GM12878 (cell line): ENCODE measurements around the gene OR1L6. TPM values are rescaled to one million over a fixed set of nuclear protein-coding genes. Genes with fewer than 3 reads are reported as not detected.

ENCODE experiments used
- CHD4 ChIP-seq: fragments of 200-600 bp; sonication (generic); IDR thresholded peaks from 2 replicates; pipeline ENCODE4 v1.6.1; 2016; ENCODE audit warnings: mild to moderate bottlenecking
- ETV6 ChIP-seq, 2 experiments: fragments of 450-650 bp in 1 of 2; IDR thresholded peaks in 1 of 2; conservative IDR thresholded peaks in 1 of 2; 2 replicates each; pipeline ENCODE4 v1.6.1; 2014; ENCODE audit warnings: antibody characterized with exemption in 1 of 2, borderline replicate concordance in 1 of 2, low read depth in 1 of 2, mild to moderate bottlenecking in 1 of 2, moderate library complexity in 1 of 2
- IRF4 ChIP-seq: IDR thresholded peaks from 2 replicates; pipeline ENCODE4 v1.6.1; 2011; ENCODE audit warnings: low read depth, low read length
- JUNB ChIP-seq: IDR thresholded peaks from 2 replicates; pipeline ENCODE4 v1.6.1; 2016; ENCODE audit warnings: antibody characterized with exemption, mild to moderate bottlenecking
- MLLT1 ChIP-seq: fragments of 450-650 bp; IDR thresholded peaks from 2 replicates; pipeline ENCODE4 v1.6.1; 2016; ENCODE audit warnings: mild to moderate bottlenecking
- MTA3 ChIP-seq: IDR thresholded peaks from 2 replicates; pipeline ENCODE4 v1.6.1; 2012; ENCODE audit warnings: low read length, inconsistent platforms, borderline replicate concordance
- NFXL1 ChIP-seq: fragments of 450-650 bp; IDR thresholded peaks from 2 replicates; pipeline ENCODE4 v1.6.1; 2017; ENCODE audit warnings: antibody characterized with exemption, mild to moderate bottlenecking, borderline replicate concordance
- POLR2AphosphoS2 ChIP-seq: IDR thresholded peaks from 2 replicates; pipeline ENCODE4 v1.6.1; 2011; ENCODE audit warnings: low read depth, mild to moderate bottlenecking, low read length, improper control_type of control experiment, moderate library complexity
- RAD51 ChIP-seq: fragments of 450-650 bp; IDR thresholded peaks from 2 replicates; pipeline ENCODE4 v1.6.1; 2016; ENCODE audit warnings: moderate library complexity, mild to moderate bottlenecking, inconsistent platforms
- STAT3 ChIP-seq: IDR thresholded peaks from 2 replicates; pipeline ENCODE4 v1.6.1; 2011; ENCODE audit warnings: low read depth, low read length, improper control_type of control experiment
- polyA plus RNA-seq, 11 experiments: library from polyadenylated mRNA; depleted of rRNA in 4 of 11; unstranded in 6 of 11; stranded (reverse) in 5 of 11; fragments of >200 nt; fragmentation: Nextera tagmentation in 4 of 11; fragmentation: Illumina TruSeq in 1 of 11; extraction: Ambion mirVana in 4 of 11; extraction: Trizol in 1 of 11; gene quantifications; 1 replicate in 1 of 11; 2 replicates in 10 of 11; pipeline versions ENCODE4 v1.2.1 to v1.2.3, GENCODE V29; 2011 to 2016; ENCODE audit warnings: inconsistent platforms in 2 of 11, missing spikeins in 2 of 11, low read depth in 1 of 11
- total RNA-seq, 4 experiments: library from RNA; depleted of rRNA in 3 of 4; stranded (reverse); fragments of >200 nt in 3 of 4; fragmentation: Illumina TruSeq in 1 of 4; extraction: Trizol in 1 of 4; gene quantifications; 2 replicates each; pipeline versions ENCODE4 v1.2.1 to v1.2.3, GENCODE V29; 2013 to 2021
- TF ChIP-seq, protein P1 (sequence below): fragments of 450-650 bp; IDR thresholded peaks from 2 replicates; pipeline ENCODE4 v1.6.1; 2017; ENCODE audit warnings: mild to moderate bottlenecking
- TF ChIP-seq, protein P2 (sequence below): IDR thresholded peaks from 2 replicates; pipeline ENCODE4 v1.6.1; 2011; ENCODE audit warnings: borderline replicate concordance, low read depth, mild to moderate bottlenecking, moderate library complexity, low read length; ENCODE audit not compliant: insufficient read depth, poor library complexity, severe bottlenecking

OR1L6 gene
- total and polyA plus RNA-seq, 10 of the 15 experiments (the other 5 are each of a cell fraction or from before 2014, with no cell fraction given): not detected

- TF ChIP-seq JUNB (no peak), RAD51 (no peak), MTA3 (no peak), CHD4 (no peak), IRF4 (no peak), STAT3 (no peak), POLR2AphosphoS2 (no peak), NFXL1 (no peak), ETV6 (conservative IDR thresholded peaks at IDR 0.05 in 1 of 2, IDR thresholded peaks at IDR 0.05 in 1 of 2; ENCODE audit: borderline replicate concordance in 1 of 2, low read depth in 1 of 2) (no peak), MLLT1 (no peak)
- TF ChIP-seq, protein P1, sequence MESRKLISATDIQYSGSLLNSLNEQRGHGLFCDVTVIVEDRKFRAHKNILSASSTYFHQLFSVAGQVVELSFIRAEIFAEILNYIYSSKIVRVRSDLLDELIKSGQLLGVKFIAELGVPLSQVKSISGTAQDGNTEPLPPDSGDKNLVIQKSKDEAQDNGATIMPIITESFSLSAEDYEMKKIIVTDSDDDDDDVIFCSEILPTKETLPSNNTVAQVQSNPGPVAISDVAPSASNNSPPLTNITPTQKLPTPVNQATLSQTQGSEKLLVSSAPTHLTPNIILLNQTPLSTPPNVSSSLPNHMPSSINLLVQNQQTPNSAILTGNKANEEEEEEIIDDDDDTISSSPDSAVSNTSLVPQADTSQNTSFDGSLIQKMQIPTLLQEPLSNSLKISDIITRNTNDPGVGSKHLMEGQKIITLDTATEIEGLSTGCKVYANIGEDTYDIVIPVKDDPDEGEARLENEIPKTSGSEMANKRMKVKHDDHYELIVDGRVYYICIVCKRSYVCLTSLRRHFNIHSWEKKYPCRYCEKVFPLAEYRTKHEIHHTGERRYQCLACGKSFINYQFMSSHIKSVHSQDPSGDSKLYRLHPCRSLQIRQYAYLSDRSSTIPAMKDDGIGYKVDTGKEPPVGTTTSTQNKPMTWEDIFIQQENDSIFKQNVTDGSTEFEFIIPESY: no peak
- TF ChIP-seq, protein P2, sequence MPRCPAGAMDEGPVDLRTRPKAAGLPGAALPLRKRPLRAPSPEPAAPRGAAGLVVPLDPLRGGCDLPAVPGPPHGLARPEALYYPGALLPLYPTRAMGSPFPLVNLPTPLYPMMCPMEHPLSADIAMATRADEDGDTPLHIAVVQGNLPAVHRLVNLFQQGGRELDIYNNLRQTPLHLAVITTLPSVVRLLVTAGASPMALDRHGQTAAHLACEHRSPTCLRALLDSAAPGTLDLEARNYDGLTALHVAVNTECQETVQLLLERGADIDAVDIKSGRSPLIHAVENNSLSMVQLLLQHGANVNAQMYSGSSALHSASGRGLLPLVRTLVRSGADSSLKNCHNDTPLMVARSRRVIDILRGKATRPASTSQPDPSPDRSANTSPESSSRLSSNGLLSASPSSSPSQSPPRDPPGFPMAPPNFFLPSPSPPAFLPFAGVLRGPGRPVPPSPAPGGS: no peak
Observed at GRCh38 chr9:122777052-122777451, 34.9 kb downstream of the OR1L6 start (continued).
